GM12892 (cell line): ENCODE data around the gene CARMIL1.

Experiments
- POLR2A ChIP-seq: IDR thresholded peaks from 2 replicates; pipeline ENCODE4 v1.6.1; 2011; ENCODE audit warnings: low read depth, low read length, control low read depth
- POLR2AphosphoS5 ChIP-seq: IDR thresholded peaks from 2 replicates; pipeline ENCODE4 v1.6.1; 2011; ENCODE audit warnings: low read depth, low read length, control low read depth

- TF ChIP-seq POLR2A (no peak), POLR2AphosphoS5 (no peak)
Observed at GRCh38 chr6:25453288-25453687, 174.1 kb downstream of the CARMIL1 start.
